GM06990 (cell line): ENCODE results near the gene LRIT3.

Experiments
- DNase-seq: peaks from one replicate; pipeline ENCODE4 v3.0.0-alpha.2; 2011; ENCODE audit not compliant: insufficient read length; ENCODE audit errors: extremely low read depth
- H3K27me3 ChIP-seq: replicated peaks from 2 replicates; pipeline ENCODE4 v1.6.0; 2011; ENCODE audit warnings: low read length; ENCODE audit not compliant: control insufficient read depth, insufficient read depth
- H3K36me3 ChIP-seq: 2 replicates; pipeline ENCODE4 v1.5.1; 2011; ENCODE audit warnings: low read length; ENCODE audit not compliant: control insufficient read depth, insufficient read depth
- H3K4me3 ChIP-seq: replicated peaks from 2 replicates; pipeline ENCODE4 v1.5.1; 2011; ENCODE audit warnings: low read depth, mild to moderate bottlenecking, control low read depth, low read length
- CTCF ChIP-seq: IDR thresholded peaks from 2 replicates; pipeline ENCODE4 v1.5.1; 2011; ENCODE audit warnings: low read length, control low read depth, mild to moderate bottlenecking, inconsistent platforms; ENCODE audit not compliant: insufficient read depth, poor library complexity, severe bottlenecking

LRIT3 gene

GRCh38 chr4:109914322-109914721 lies 66.4 kb downstream of the LRIT3 start:
- TF ChIP-seq CTCF, result no peak
- Histone ChIP-seq H3K36me3 (no peaks in the 10 kb centered on the region), H3K27me3 (no peaks in the 10 kb centered on the region), H3K4me3 (no peak overlapping the region)
- DNase-seq, result no peak

GRCh38 chr4:109915385-109916026 lies 67.6 kb downstream of the LRIT3 start:
- no peak for DNase-seq
- H3K4me3 ChIP-seq, result no peak overlapping the region

DNA sequence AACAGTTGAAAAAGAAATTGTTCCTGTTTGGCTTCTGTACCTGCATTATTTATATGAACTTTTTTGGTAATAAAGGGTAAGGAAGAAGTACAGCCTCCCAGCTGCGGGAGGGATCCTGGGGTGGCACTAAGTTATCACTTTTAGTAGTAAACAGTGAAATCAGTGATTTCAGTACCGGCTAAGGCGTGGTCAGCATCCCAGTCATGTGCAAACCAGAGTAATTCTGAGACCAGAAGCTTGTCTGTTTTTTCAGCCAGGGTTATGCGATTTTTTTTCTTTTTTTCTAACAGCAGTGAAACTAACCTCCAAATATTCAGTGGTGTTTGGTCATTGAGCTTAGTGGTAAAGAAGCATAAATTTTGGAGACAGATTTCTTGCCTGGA lies 68.1 kb downstream of the LRIT3 start:
- DNase-seq, result no peak
- H3K4me3 ChIP-seq, result no peak overlapping the region
- no peaks in the 10 kb centered on the region for H3K27me3 ChIP-seq
- H3K36me3 ChIP-seq, result no peaks in the 10 kb centered on the region
- TF ChIP-seq CTCF, result no peak

More at GRCh38 chr4:109915385-109916026, 67.6 kb downstream of the LRIT3 start:
- no peaks in the 10 kb centered on the region for H3K27me3 ChIP-seq
- TF ChIP-seq CTCF, result no peak
- no peaks in the 10 kb centered on the region for H3K36me3 ChIP-seq

DNA sequence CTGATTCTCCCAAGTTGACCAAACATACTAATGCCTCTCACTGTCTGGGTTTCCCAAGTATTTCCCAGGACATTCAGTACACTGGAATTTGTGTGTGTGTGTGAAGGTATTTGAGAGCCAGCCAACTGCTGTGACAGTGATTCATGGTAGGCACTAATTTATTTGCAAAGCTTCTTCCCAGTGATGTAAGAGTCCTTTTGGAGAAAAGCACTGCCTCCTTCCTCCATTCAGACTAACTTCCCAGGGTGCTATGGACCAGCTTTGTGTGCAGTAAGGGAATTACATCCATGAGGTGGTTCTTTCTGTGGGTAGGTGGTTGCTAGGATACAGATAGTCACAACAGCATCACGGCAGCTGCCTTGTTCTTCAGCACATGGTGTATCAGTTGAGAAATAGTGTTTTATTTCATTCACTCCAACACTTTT lies 73.5 kb downstream of the LRIT3 start:
- TF ChIP-seq CTCF, result no peak
- Histone ChIP-seq H3K4me3 (no peak overlapping the region), H3K27me3 (no peaks in the 10 kb centered on the region; the same call in none of the 2 replicates), H3K36me3 (no peaks in the 10 kb centered on the region)
- no peak for DNase-seq
